HG03060 (cell line): Measurements from ENCODE around the gene CCAR1.
"Not testable (repeated sequence)": the region's sequence is repeated elsewhere in the genome, so short reads cannot be mapped to it uniquely, and the experiment has no call there.

Experiments
- ATAC-seq: cut with Tn5 transposase; IDR thresholded peaks from one replicate; pipeline ENCODE4 v1.9.1; 2021; ENCODE audit warnings: low read depth, moderate number of reproducible peaks; ENCODE audit not compliant: unreplicated experiment

Gene CCAR1

GRCh38 chr10:68756246-68756645 lies 35.2 kb downstream of the CCAR1 start:
- no peak for ATAC-seq

GRCh38 chr10:68756766-68757165 lies 35.7 kb downstream of the CCAR1 start:
- ATAC-seq = no peak

- ATAC-seq = no peak
These were observed 38.3 kb downstream of the CCAR1 start for GRCh38 chr10:68759223-68759863.

- ATAC-seq = no peak
These were observed 38.9 kb downstream of the CCAR1 start for GRCh38 chr10:68759967-68760366.

- not testable (repeated sequence) for ATAC-seq
These were observed 46.4 kb downstream of the CCAR1 start for GRCh38 chr10:68767407-68767806.

- no peak for ATAC-seq
These were observed 60.9 kb downstream of the CCAR1 start for GRCh38 chr10:68781613-68782574.

- ATAC-seq = no peak
These were observed 63.4 kb downstream of the CCAR1 start for GRCh38 chr10:68784476-68784875.

GRCh38 chr10:68787813-68788212 lies 66.8 kb downstream of the CCAR1 start:
- no peak for ATAC-seq

- no peak for ATAC-seq
These were observed 69.4 kb downstream of the CCAR1 start for GRCh38 chr10:68790476-68790875.

- no peak for ATAC-seq
These were observed 71.1 kb downstream of the CCAR1 start for GRCh38 chr10:68792115-68792514.

GRCh38 chr10:68795886-68796532 lies 75.0 kb downstream of the CCAR1 start:
- ATAC-seq = no peak

- no peak for ATAC-seq
These were observed 75.6 kb downstream of the CCAR1 start for GRCh38 chr10:68796605-68797004.

GRCh38 chr10:68800211-68800610 lies 79.2 kb downstream of the CCAR1 start:
- no peak for ATAC-seq

- ATAC-seq = no peak
These were observed 83.7 kb downstream of the CCAR1 start for GRCh38 chr10:68804692-68805091.

GRCh38 chr10:68810830-68811229 lies 89.8 kb downstream of the CCAR1 start:
- not testable (repeated sequence) for ATAC-seq

GRCh38 chr10:68811314-68812009 lies 90.4 kb downstream of the CCAR1 start:
- ATAC-seq = no peak

GRCh38 chr10:68812420-68812819 lies 91.4 kb downstream of the CCAR1 start:
- no peak for ATAC-seq

- ATAC-seq = no peak
These were observed 92.5 kb downstream of the CCAR1 start for GRCh38 chr10:68813559-68813958.

GRCh38 chr10:68816796-68817412 lies 95.9 kb downstream of the CCAR1 start:
- ATAC-seq = no peak

GRCh38 chr10:68820359-68820758 lies 99.3 kb downstream of the CCAR1 start:
- not testable (repeated sequence) for ATAC-seq
